Lower leg skin (tissue), 3 donors: ENCODE measurements around the gene LRRC8A.

ENCODE experiments used
- CTCF ChIP-seq, 3 donors: fragments of 450-650 bp; IDR thresholded peaks; one replicate each; pipeline ENCODE4 v1.5.1; 2016; ENCODE audit warnings: antibody characterized with exemption in 3 of 3, mild to moderate bottlenecking in 3 of 3, moderate library complexity in 2 of 3
- POLR2A ChIP-seq, 2 donors: fragments of 450-650 bp; IDR thresholded peaks; one replicate each; pipeline ENCODE4 v1.6.1; 2016 to 2017; ENCODE audit warnings: antibody characterized with exemption in 2 of 2, mild to moderate bottlenecking in 1 of 2, moderate library complexity in 1 of 2

- TF ChIP-seq POLR2A (IDR thresholded peaks at IDR 0.05) (no peak), CTCF (IDR thresholded peaks at IDR 0.05) (no peak)
Observed at GRCh38 chr9:128901822-128902221, 19.9 kb downstream of the LRRC8A start.
